Activated CD4-positive, alpha-beta memory T cell treated with anti-CD3 and anti-CD28 coated beads for 36 hours (primary cell): ENCODE measurements around the gene FAM111A. TPM values are rescaled to one million over a fixed set of nuclear protein-coding genes. Genes with fewer than 3 reads are reported as not detected.
A peak's percentile ranks its signal among the peaks of the same experiment; 100 is the strongest.

Source experiments
- CTCF ChIA-PET: fragments of 350-600 bp; sonication (Branson Sonifier 250); formaldehyde crosslinking; loops from one replicate; lab custom pipeline; 2021; ENCODE audit warnings: antibody characterized with exemption, inconsistent platforms; lab: Charles Lee
- POLR2A ChIA-PET: fragments of 350-600 bp; sonication (Branson Sonifier 250); formaldehyde crosslinking; loops from one replicate; lab custom pipeline; 2021; ENCODE audit warnings: antibody characterized with exemption; lab: Charles Lee
- DNase-seq: peaks from one replicate; pipeline ENCODE4 v3.0.0-alpha.2; 2020
- H3K27ac Mint-ChIP-seq: one replicate; pipeline ENCODE4 v1.8.0; 2021; ENCODE audit warnings: mixed read lengths
- H3K27me3 Mint-ChIP-seq: one replicate; pipeline ENCODE4 v1.8.0; 2021; ENCODE audit warnings: mixed read lengths
- H3K36me3 Mint-ChIP-seq: one replicate; pipeline ENCODE4 v1.8.0; 2021; ENCODE audit warnings: mixed read lengths
- H3K4me1 Mint-ChIP-seq: one replicate; pipeline ENCODE4 v1.8.0; 2021; ENCODE audit warnings: low read depth, mixed read lengths
- H3K4me3 Mint-ChIP-seq: one replicate; pipeline ENCODE4 v1.8.0; 2021; ENCODE audit warnings: mild to moderate bottlenecking, mixed read lengths
- H3K9me3 Mint-ChIP-seq: one replicate; pipeline ENCODE4 v1.8.0; 2021; ENCODE audit warnings: mixed read lengths
- intact Hi-C: fragments of 100-400 bp; cut with micrococcal nuclease; formaldehyde crosslinking; loops from one replicate; pipeline ENCODE4 v1.15.1; 2023
- total RNA-seq, 2 experiments: library from RNA; stranded (reverse); gene quantifications; one replicate each; pipeline ENCODE4 v1.2.3, GENCODE V29; 2021

FAM111A gene
- total RNA-seq, 2 experiments from 2014 or later = 87.6 to 87.8 TPM

DNA sequence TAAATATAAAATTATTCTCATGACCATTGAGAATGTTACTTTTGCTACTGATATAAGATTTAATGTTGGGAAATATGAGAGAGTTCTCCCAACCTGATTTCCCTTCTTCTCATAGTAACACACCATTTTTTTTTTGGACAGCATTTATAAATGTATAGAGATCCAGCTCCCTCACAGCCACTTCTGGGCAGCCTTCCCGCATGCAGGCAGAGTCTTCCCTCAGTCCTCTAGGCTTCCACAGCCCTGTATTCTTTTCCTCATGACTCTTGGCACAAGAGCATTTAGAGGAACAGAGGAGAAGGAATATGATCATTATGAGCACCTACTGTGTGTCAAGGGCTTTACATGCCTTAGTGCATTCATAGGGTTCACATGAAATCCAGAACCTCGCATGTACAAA is 38.3 kb downstream of the FAM111A start:
- no peak for DNase-seq
- intact Hi-C loops = no loop called here
- H3K27me3 Mint-ChIP-seq = no peaks in the 10 kb centered on the region
- H3K27ac Mint-ChIP-seq = no peak overlapping the region
- CTCF ChIA-PET = interaction anchor here (0.7 to 2.8 kb wide), 6 partner anchors 10 to 250 kb away, joined by 3 to 22 read pairs (median 6); partner anchors contain the start of gene DTX4
- POLR2A ChIA-PET = interaction anchor here (1.2 kb wide), 1 partner anchor 9 kb away, joined by 6 read pairs; the partner anchor contains the start of gene DTX4
- H3K4me3 Mint-ChIP-seq = no peak overlapping the region
- no peaks in the 10 kb centered on the region for H3K4me1 Mint-ChIP-seq
- H3K9me3 Mint-ChIP-seq = peaks cover 6% of the 10 kb centered on the region
- H3K36me3 Mint-ChIP-seq = no peaks in the 10 kb centered on the region

- Mint-ChIP-seq H3K4me3 (no peak overlapping the region), H3K27me3 (no peaks in the 10 kb centered on the region), H3K27ac (no peak overlapping the region), H3K36me3 (no peaks in the 10 kb centered on the region), H3K9me3 (peaks cover 6% of the 10 kb centered on the region), H3K4me1 (peaks cover 2% of the 10 kb centered on the region)
- intact Hi-C loops = no loop called here
- CTCF ChIA-PET = interaction anchor here (0.7 to 7.7 kb wide), 5 partner anchors 8 to 277 kb away, joined by 3 to 157 read pairs (median 3); partner anchors contain the start of gene DTX4
- no peak for DNase-seq
- POLR2A ChIA-PET = no interaction called here
These were observed 39.2 kb downstream of the FAM111A start for GRCh38 chr11:59181746-59182456.

GRCh38 chr11:59182457-59183151 is 39.9 kb downstream of the FAM111A start:
- CTCF ChIA-PET = interaction anchor here (0.7 to 7.7 kb wide), 5 partner anchors 9 to 277 kb away, joined by 3 to 157 read pairs (median 3); partner anchors contain the start of gene DTX4
- intact Hi-C loops = no loop called here
- Mint-ChIP-seq H3K4me3 (no peak overlapping the region), H3K36me3 (no peaks in the 10 kb centered on the region), H3K27me3 (no peaks in the 10 kb centered on the region), H3K9me3 (peaks cover 6% of the 10 kb centered on the region), H3K4me1 (peaks cover 2% of the 10 kb centered on the region), H3K27ac (no peak overlapping the region)
- POLR2A ChIA-PET = no interaction called here
- peak; percentile 34 for DNase-seq

DNA sequence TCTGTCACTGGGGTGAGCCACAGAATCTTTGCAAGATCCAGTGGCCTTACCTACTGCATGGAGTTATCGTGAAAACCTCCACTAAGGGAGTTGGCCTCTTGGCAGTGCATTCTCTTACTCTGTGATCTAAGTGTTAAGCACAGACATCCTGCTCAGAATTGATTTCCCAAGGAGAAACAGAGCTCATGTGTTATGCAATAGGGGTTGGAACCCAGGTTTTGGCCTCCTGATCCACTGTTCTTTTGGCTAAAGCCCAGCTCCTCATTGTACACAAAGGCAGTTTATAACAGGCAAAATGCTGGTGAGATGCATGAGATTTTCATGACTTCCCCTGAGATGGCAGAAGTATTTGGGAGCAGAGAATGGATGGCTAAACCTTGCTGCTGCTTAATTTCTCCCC is 41.1 kb downstream of the FAM111A start:
- Mint-ChIP-seq H3K9me3 (peaks cover 6% of the 10 kb centered on the region), H3K36me3 (no peaks in the 10 kb centered on the region), H3K4me3 (no peak overlapping the region), H3K4me1 (peaks cover 2% of the 10 kb centered on the region), H3K27me3 (no peaks in the 10 kb centered on the region), H3K27ac (no peak overlapping the region)
- CTCF ChIA-PET = interaction anchor here (1.1 to 7.7 kb wide), 3 partner anchors 10 to 26 kb away, joined by 4 to 157 read pairs (median 20); partner anchors contain the start of gene DTX4
- no peak for DNase-seq
- POLR2A ChIA-PET = no interaction called here
- intact Hi-C loops = no loop called here

GRCh38 chr11:59184691-59185339 is 42.2 kb downstream of the FAM111A start:
- no peaks in the 10 kb centered on the region for H3K27me3 Mint-ChIP-seq
- POLR2A ChIA-PET = no interaction called here
- H3K27ac Mint-ChIP-seq = no peak overlapping the region
- no peak overlapping the region for H3K4me3 Mint-ChIP-seq
- H3K4me1 Mint-ChIP-seq = peaks cover 2% of the 10 kb centered on the region
- no peaks in the 10 kb centered on the region for H3K9me3 Mint-ChIP-seq
- no peaks in the 10 kb centered on the region for H3K36me3 Mint-ChIP-seq
- CTCF ChIA-PET = interaction anchor here (1.3 to 7.7 kb wide), 11 partner anchors 10 to 248 kb away, joined by 3 to 157 read pairs (median 20); partner anchors contain the start of gene DTX4
- intact Hi-C loops = no loop called here
- DNase-seq = no peak

GRCh38 chr11:59185386-59185945 is 42.8 kb downstream of the FAM111A start:
- Mint-ChIP-seq H3K27me3 (no peaks in the 10 kb centered on the region), H3K27ac (no peak overlapping the region), H3K4me1 (peaks cover 2% of the 10 kb centered on the region), H3K4me3 (no peak overlapping the region), H3K9me3 (no peaks in the 10 kb centered on the region), H3K36me3 (no peaks in the 10 kb centered on the region)
- DNase-seq = no peak
- POLR2A ChIA-PET = no interaction called here
- CTCF ChIA-PET = interaction anchor here (0.6 to 7.7 kb wide), 17 partner anchors 10 to 247 kb away, joined by 3 to 157 read pairs (median 11); partner anchors contain the start of genes DTX4 and MPEG1
- intact Hi-C loops = no loop called here

DNA sequence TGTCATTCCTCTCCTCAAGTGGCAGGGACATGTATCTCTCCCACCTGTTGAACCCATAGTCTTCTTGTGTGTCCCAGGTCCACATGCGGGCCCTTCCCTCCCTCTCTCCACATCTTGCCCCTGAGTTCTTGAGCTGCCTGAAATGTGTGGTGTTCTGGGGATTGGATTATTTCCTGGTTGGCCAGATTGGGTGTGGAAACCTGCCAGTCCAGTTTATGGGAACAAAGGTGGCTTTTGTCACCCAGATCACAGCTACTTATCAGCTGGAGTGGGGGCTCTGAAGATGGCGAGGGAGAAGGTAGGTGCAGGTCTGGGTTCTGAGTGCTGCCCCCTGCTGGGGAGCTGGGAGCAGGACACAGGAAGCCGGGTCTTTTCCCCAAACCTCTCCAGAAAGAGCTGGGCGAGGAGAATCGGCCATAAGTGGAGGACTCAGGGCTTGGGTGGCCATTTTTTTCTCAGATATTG is 43.5 kb downstream of the FAM111A start:
- H3K4me3 Mint-ChIP-seq = no peak overlapping the region
- H3K27ac Mint-ChIP-seq = no peak overlapping the region
- POLR2A ChIA-PET = no interaction called here
- peaks cover 2% of the 10 kb centered on the region for H3K4me1 Mint-ChIP-seq
- H3K27me3 Mint-ChIP-seq = no peaks in the 10 kb centered on the region
- H3K9me3 Mint-ChIP-seq = no peaks in the 10 kb centered on the region
- no peaks in the 10 kb centered on the region for H3K36me3 Mint-ChIP-seq
- peak; percentile 70 for DNase-seq
- CTCF ChIA-PET = interaction anchor here (0.6 to 7.7 kb wide), 25 partner anchors 9 to 246 kb away, joined by 3 to 157 read pairs (median 5); partner anchors contain the start of genes DTX4 and MPEG1
- intact Hi-C loops = loop anchor here (1.0 kb wide), 1 partner anchor 15 kb away; no protein-coding TSS in a partner anchor

GRCh38 chr11:59187035-59187434 is 44.4 kb downstream of the FAM111A start:
- no peak overlapping the region for H3K4me3 Mint-ChIP-seq
- intact Hi-C loops = no loop called here
- ChIA-PET POLR2A (no interaction called here), CTCF (interaction anchor here (0.8 to 7.7 kb wide), 14 partner anchors 8 to 243 kb away, joined by 3 to 157 read pairs (median 12); partner anchors contain the start of gene DTX4)
- H3K36me3 Mint-ChIP-seq = no peaks in the 10 kb centered on the region
- no peak for DNase-seq
- peaks cover 2% of the 10 kb centered on the region for H3K4me1 Mint-ChIP-seq
- no peaks in the 10 kb centered on the region for H3K9me3 Mint-ChIP-seq
- no peak overlapping the region for H3K27ac Mint-ChIP-seq
- no peaks in the 10 kb centered on the region for H3K27me3 Mint-ChIP-seq

- DNase-seq = no peak
- no peaks in the 10 kb centered on the region for H3K9me3 Mint-ChIP-seq
- no peaks in the 10 kb centered on the region for H3K36me3 Mint-ChIP-seq
- H3K4me3 Mint-ChIP-seq = no peak overlapping the region
- ChIA-PET CTCF (interaction anchor here (1.2 to 7.7 kb wide), 10 partner anchors 8 to 243 kb away, joined by 3 to 157 read pairs (median 21); partner anchors contain the start of gene DTX4), POLR2A (no interaction called here)
- peaks cover 2% of the 10 kb centered on the region for H3K4me1 Mint-ChIP-seq
- H3K27ac Mint-ChIP-seq = no peak overlapping the region
- H3K27me3 Mint-ChIP-seq = no peaks in the 10 kb centered on the region
- intact Hi-C loops = no loop called here
These were observed 44.9 kb downstream of the FAM111A start for GRCh38 chr11:59187587-59187986.

DNA sequence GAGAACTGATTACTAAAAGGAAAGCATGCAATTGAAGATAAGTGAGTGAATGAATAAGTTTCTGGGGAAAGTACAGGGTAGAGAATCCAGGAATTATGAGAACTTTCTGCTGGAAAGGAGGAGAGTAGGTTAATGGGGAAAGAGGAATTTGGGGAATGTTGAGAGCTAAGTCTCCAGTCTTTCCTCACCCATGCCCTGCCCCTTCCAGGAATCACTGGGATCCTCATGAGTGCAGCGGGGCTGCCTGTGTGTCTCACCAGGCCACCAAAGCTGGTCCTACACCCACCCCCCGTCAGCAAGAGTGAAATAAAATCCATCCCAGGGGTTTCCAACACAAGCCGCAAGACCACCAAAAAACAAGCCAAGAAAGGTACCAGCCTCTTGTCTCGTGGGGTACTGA is 46.3 kb downstream of the FAM111A start:
- CTCF ChIA-PET = interaction anchor here (2.7 to 7.7 kb wide), 2 partner anchors 15 to 18 kb away, joined by 11 to 157 read pairs; partner anchors contain the start of gene DTX4
- no peaks in the 10 kb centered on the region for H3K9me3 Mint-ChIP-seq
- no peaks in the 10 kb centered on the region for H3K36me3 Mint-ChIP-seq
- H3K27ac Mint-ChIP-seq = no peak overlapping the region
- H3K4me3 Mint-ChIP-seq = no peak overlapping the region
- H3K4me1 Mint-ChIP-seq = peaks cover 2% of the 10 kb centered on the region
- intact Hi-C loops = no loop called here
- POLR2A ChIA-PET = no interaction called here
- DNase-seq = no peak
- no peaks in the 10 kb centered on the region for H3K27me3 Mint-ChIP-seq

DNA sequence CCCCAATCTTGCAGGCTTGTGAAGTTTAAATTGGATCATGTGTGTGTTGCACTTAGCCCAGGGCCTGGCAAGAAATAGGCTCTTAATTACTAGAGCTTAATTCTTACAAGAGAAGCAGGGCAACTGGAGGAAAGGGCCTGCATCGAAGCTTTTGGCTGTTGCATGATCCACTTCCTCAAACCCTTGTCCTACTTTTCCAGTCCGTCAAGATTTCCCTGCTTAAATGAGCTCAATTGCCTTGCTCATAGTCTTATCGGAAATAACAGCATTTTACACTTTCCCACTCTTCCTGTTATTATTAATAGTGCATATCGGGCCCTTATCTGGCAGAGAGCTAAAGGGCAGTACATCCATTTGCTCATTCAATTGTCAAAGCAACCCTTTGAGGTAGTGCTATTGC is 47.3 kb downstream of the FAM111A start:
- DNase-seq = no peak
- Mint-ChIP-seq H3K4me1 (peaks cover 2% of the 10 kb centered on the region), H3K27me3 (no peaks in the 10 kb centered on the region), H3K27ac (no peak overlapping the region), H3K36me3 (no peaks in the 10 kb centered on the region), H3K4me3 (no peak overlapping the region), H3K9me3 (no peaks in the 10 kb centered on the region)
- ChIA-PET CTCF (interaction anchor here (1.1 to 2.7 kb wide), 3 partner anchors 16 to 32 kb away, joined by 4 to 11 read pairs (median 5); partner anchors contain the start of gene DTX4), POLR2A (no interaction called here)
- intact Hi-C loops = no loop called here
